ENCODE data around the gene TMEM256.

GRCh38 chr17:7403043-7403726 is 712 bp downstream of the TMEM256 start:
- no peak for TF ChIP-seq CTCF (IDR thresholded peaks at IDR 0.05)
- no peak for TF ChIP-seq POLR2A (IDR thresholded peaks at IDR 0.05)

All from uterus (tissue), 2 donors.